GM12878 (cell line): ENCODE results near the gene LTBP2. TPM values are rescaled to one million over a fixed set of nuclear protein-coding genes. Genes with fewer than 3 reads are reported as not detected.

Experiments used
- ETV6 ChIP-seq, 2 experiments: fragments of 450-650 bp in 1 of 2; IDR thresholded peaks in 1 of 2; conservative IDR thresholded peaks in 1 of 2; 2 replicates each; pipeline ENCODE4 v1.6.1; 2014; ENCODE audit warnings: antibody characterized with exemption in 1 of 2, borderline replicate concordance in 1 of 2, low read depth in 1 of 2, mild to moderate bottlenecking in 1 of 2, moderate library complexity in 1 of 2
- GABPA ChIP-seq: IDR thresholded peaks from 2 replicates; pipeline ENCODE4 v1.6.1; 2014; ENCODE audit warnings: antibody characterized with exemption, low read depth, mild to moderate bottlenecking, inconsistent platforms
- IRF4 ChIP-seq: IDR thresholded peaks from 2 replicates; pipeline ENCODE4 v1.6.1; 2011; ENCODE audit warnings: low read depth, low read length
- MEF2A ChIP-seq: IDR thresholded peaks from 2 replicates; pipeline ENCODE4 v1.6.1; 2011; ENCODE audit warnings: low read depth, mild to moderate bottlenecking, low read length, moderate library complexity; ENCODE audit not compliant: insufficient read depth
- NR2F1 ChIP-seq: fragments of 450-650 bp; conservative IDR thresholded peaks from 2 replicates; pipeline ENCODE4 v1.6.1; 2017; ENCODE audit warnings: mild to moderate bottlenecking
- PML ChIP-seq: IDR thresholded peaks from 2 replicates; pipeline ENCODE4 v1.6.1; 2012; ENCODE audit warnings: low read length, inconsistent platforms
- RBBP5 ChIP-seq: fragments of 200-600 bp; sonication (generic); conservative IDR thresholded peaks from 2 replicates; pipeline ENCODE4 v1.6.1; 2016
- SMC3 ChIP-seq: IDR thresholded peaks from 2 replicates; pipeline ENCODE4 v1.6.1; 2011; ENCODE audit warnings: low read length, improper control_type of control experiment, borderline replicate concordance
- SP1 ChIP-seq: IDR thresholded peaks from one replicate; pipeline ENCODE4 v1.6.1; 2011; ENCODE audit warnings: low read depth, low read length
- STAT3 ChIP-seq: IDR thresholded peaks from 2 replicates; pipeline ENCODE4 v1.6.1; 2011; ENCODE audit warnings: low read depth, low read length, improper control_type of control experiment
- ZNF274 ChIP-seq: IDR thresholded peaks from one replicate; pipeline ENCODE4 v1.8.0; 2011; ENCODE audit not compliant: insufficient read length, insufficient read depth
- ZNF384 ChIP-seq: IDR thresholded peaks from 2 replicates; pipeline ENCODE4 v1.6.1; 2012; ENCODE audit warnings: low read depth, mild to moderate bottlenecking, low read length, improper control_type of control experiment, borderline replicate concordance
- polyA plus RNA-seq, 11 experiments: library from polyadenylated mRNA; depleted of rRNA in 4 of 11; unstranded in 6 of 11; stranded (reverse) in 5 of 11; fragments of >200 nt; fragmentation: Nextera tagmentation in 4 of 11; fragmentation: Illumina TruSeq in 1 of 11; extraction: Ambion mirVana in 4 of 11; extraction: Trizol in 1 of 11; gene quantifications; 1 replicate in 1 of 11; 2 replicates in 10 of 11; pipeline versions ENCODE4 v1.2.1 to v1.2.3, GENCODE V29; 2011 to 2016; ENCODE audit warnings: inconsistent platforms in 2 of 11, missing spikeins in 2 of 11, low read depth in 1 of 11
- total RNA-seq, 4 experiments: library from RNA; depleted of rRNA in 3 of 4; stranded (reverse); fragments of >200 nt in 3 of 4; fragmentation: Illumina TruSeq in 1 of 4; extraction: Trizol in 1 of 4; gene quantifications; 2 replicates each; pipeline versions ENCODE4 v1.2.1 to v1.2.3, GENCODE V29; 2013 to 2021
- TF ChIP-seq, protein P1 (sequence below): fragments of 450-650 bp; IDR thresholded peaks from 2 replicates; pipeline ENCODE4 v1.6.1; 2017; ENCODE audit warnings: antibody characterized with exemption, mild to moderate bottlenecking, moderate library complexity
- TF ChIP-seq, protein P2 (sequence below): fragments of 450-650 bp; conservative IDR thresholded peaks from 2 replicates; pipeline ENCODE4 v1.6.1; 2017; ENCODE audit warnings: mild to moderate bottlenecking, moderate library complexity

LTBP2 gene
- total and polyA plus RNA-seq, 10 of the 15 experiments (the other 5 are each of a cell fraction or from before 2014, with no cell fraction given): 0.03 to 0.23 (median 0.06) TPM; not detected in 1

DNA sequence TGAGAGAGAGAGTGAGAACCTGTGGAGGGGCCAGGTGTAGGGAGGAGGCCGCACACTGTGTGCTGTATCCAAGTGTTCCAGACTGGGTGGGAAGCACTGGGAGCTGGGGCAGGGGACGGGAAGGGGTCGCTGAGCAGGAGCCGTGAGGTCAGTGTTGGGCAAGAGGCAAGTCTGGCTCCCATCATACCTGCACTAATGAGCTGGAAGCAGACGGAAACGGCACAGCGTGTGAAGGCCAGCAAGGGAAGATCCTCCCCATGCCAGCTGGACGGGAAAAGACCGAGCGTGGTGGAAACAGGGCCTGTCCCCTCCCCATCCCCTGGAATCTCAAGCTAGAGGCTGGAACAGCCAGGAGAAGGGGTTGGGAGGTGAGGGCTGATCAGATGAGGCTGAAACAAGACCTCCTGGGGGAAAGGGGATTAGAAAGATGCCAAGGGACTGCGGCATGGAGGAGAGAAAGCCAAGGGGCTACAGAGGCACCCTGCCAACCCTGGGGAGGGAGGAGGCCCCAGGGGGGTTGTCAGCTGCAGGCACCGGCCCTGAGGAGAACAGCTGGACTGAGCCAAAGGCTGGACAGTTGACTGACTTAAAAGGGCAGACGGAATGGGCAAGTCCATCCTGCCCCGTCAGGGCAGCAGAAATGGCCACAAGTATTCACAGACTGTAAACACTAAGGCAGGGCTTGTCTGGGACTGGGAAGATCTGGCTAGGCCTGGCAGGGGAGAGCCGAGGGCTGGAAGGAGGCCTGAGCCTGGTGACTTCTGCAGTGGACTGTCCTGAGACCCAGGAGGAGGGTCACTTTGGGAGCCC is 19.0 kb upstream of the LTBP2 start (continued):
- TF ChIP-seq ZNF274 (no peak), ZNF384 (no peak), SP1 (no peak), STAT3 (no peak), SMC3 (no peak), ETV6 (conservative IDR thresholded peaks at IDR 0.05 in 1 of 2, IDR thresholded peaks at IDR 0.05 in 1 of 2; ENCODE audit: borderline replicate concordance in 1 of 2, low read depth in 1 of 2) (no peak), PML (no peak), IRF4 (no peak), GABPA (no peak), NR2F1 (no peak), RBBP5 (no peak), MEF2A (no peak)
- TF ChIP-seq, protein P1, sequence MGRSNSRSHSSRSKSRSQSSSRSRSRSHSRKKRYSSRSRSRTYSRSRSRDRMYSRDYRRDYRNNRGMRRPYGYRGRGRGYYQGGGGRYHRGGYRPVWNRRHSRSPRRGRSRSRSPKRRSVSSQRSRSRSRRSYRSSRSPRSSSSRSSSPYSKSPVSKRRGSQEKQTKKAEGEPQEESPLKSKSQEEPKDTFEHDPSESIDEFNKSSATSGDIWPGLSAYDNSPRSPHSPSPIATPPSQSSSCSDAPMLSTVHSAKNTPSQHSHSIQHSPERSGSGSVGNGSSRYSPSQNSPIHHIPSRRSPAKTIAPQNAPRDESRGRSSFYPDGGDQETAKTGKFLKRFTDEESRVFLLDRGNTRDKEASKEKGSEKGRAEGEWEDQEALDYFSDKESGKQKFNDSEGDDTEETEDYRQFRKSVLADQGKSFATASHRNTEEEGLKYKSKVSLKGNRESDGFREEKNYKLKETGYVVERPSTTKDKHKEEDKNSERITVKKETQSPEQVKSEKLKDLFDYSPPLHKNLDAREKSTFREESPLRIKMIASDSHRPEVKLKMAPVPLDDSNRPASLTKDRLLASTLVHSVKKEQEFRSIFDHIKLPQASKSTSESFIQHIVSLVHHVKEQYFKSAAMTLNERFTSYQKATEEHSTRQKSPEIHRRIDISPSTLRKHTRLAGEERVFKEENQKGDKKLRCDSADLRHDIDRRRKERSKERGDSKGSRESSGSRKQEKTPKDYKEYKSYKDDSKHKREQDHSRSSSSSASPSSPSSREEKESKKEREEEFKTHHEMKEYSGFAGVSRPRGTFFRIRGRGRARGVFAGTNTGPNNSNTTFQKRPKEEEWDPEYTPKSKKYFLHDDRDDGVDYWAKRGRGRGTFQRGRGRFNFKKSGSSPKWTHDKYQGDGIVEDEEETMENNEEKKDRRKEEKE: no peak
- TF ChIP-seq, protein P2, sequence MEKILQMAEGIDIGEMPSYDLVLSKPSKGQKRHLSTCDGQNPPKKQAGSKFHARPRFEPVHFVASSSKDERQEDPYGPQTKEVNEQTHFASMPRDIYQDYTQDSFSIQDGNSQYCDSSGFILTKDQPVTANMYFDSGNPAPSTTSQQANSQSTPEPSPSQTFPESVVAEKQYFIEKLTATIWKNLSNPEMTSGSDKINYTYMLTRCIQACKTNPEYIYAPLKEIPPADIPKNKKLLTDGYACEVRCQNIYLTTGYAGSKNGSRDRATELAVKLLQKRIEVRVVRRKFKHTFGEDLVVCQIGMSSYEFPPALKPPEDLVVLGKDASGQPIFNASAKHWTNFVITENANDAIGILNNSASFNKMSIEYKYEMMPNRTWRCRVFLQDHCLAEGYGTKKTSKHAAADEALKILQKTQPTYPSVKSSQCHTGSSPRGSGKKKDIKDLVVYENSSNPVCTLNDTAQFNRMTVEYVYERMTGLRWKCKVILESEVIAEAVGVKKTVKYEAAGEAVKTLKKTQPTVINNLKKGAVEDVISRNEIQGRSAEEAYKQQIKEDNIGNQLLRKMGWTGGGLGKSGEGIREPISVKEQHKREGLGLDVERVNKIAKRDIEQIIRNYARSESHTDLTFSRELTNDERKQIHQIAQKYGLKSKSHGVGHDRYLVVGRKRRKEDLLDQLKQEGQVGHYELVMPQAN: no peak
- TF ChIP-seq, all 136 proteins: peak for 0
